ENCODE data around the gene DNASE1L3.
A peak's percentile ranks its signal among the peaks of the same experiment; 100 is the strongest.
"Not testable (repeated sequence)": the region's sequence is repeated elsewhere in the genome, so short reads cannot be mapped to it uniquely, and the experiment has no call there.

The DNASE1L3 gene

GRCh38 chr3:58246148-58247047 is 35.6 kb upstream of the DNASE1L3 start:
- no peak overlapping the region for H3K27ac ChIP-seq (ENCODE audit: low read depth, low read length, severe bottlenecking)
- no peaks in the 10 kb centered on the region for H3K36me3 ChIP-seq (ENCODE audit: control insufficient read depth, insufficient read depth, low read length)
- no peak overlapping the region for H3K4me3 ChIP-seq (ENCODE audit: extremely low read depth, insufficient read depth, low read length, poor library complexity, severe bottlenecking)
- 70 to 77% methylated on average over 2 to 4 of the region's 8 CpGs for WGBS, 2 experiments (ENCODE audit: insufficient coverage in 2 of 2)
- H3K4me1 ChIP-seq (ENCODE audit: control insufficient read depth, insufficient read depth, low read length, poor library complexity, severe bottlenecking), result no peaks in the 10 kb centered on the region
- no peaks in the 10 kb centered on the region for H3K9me3 ChIP-seq (ENCODE audit: control insufficient read depth, low read length)

- H3K9me3 ChIP-seq (ENCODE audit: control insufficient read depth, low read length), result no peaks in the 10 kb centered on the region
- no peak overlapping the region for H3K4me3 ChIP-seq (ENCODE audit: extremely low read depth, insufficient read depth, low read length, poor library complexity, severe bottlenecking)
- 91 to 96% methylated on average over 6 of the region's 6 CpGs for WGBS, 2 experiments (ENCODE audit: insufficient coverage in 2 of 2)
- no peaks in the 10 kb centered on the region for H3K4me1 ChIP-seq (ENCODE audit: control insufficient read depth, insufficient read depth, low read length, poor library complexity, severe bottlenecking)
- no peaks in the 10 kb centered on the region for H3K36me3 ChIP-seq (ENCODE audit: control insufficient read depth, insufficient read depth, low read length)
- H3K27ac ChIP-seq (ENCODE audit: low read depth, low read length, severe bottlenecking), result no peak overlapping the region
Measured at GRCh38 chr3:58243976-58244585, 33.3 kb upstream of the DNASE1L3 start.

GRCh38 chr3:58242860-58243259 is 32.1 kb upstream of the DNASE1L3 start:
- not testable (repeated sequence) for H3K4me3 ChIP-seq (ENCODE audit: extremely low read depth, insufficient read depth, low read length, poor library complexity, severe bottlenecking); H3K27ac ChIP-seq (ENCODE audit: low read depth, low read length, severe bottlenecking); H3K4me1 ChIP-seq (ENCODE audit: control insufficient read depth, insufficient read depth, low read length, poor library complexity, severe bottlenecking); H3K36me3 ChIP-seq (ENCODE audit: control insufficient read depth, insufficient read depth, low read length); H3K9me3 ChIP-seq (ENCODE audit: control insufficient read depth, low read length)
- WGBS, 2 experiments (ENCODE audit: insufficient coverage in 2 of 2), result no CpG with 5 or more reads among the region's 4 CpGs

GRCh38 chr3:58242340-58242739 is 31.6 kb upstream of the DNASE1L3 start:
- no peaks in the 10 kb centered on the region for H3K9me3 ChIP-seq (ENCODE audit: control insufficient read depth, low read length)
- no peaks in the 10 kb centered on the region for H3K36me3 ChIP-seq (ENCODE audit: control insufficient read depth, insufficient read depth, low read length)
- WGBS, 2 experiments (ENCODE audit: insufficient coverage in 2 of 2), result no CpG with 5 or more reads among the region's 1 CpG
- H3K27ac ChIP-seq (ENCODE audit: low read depth, low read length, severe bottlenecking), result no peak overlapping the region
- H3K4me1 ChIP-seq (ENCODE audit: control insufficient read depth, insufficient read depth, low read length, poor library complexity, severe bottlenecking), result no peaks in the 10 kb centered on the region
- H3K4me3 ChIP-seq (ENCODE audit: extremely low read depth, insufficient read depth, low read length, poor library complexity, severe bottlenecking), result no peak overlapping the region

GRCh38 chr3:58241306-58242044 is 30.7 kb upstream of the DNASE1L3 start:
- H3K36me3 ChIP-seq (ENCODE audit: control insufficient read depth, insufficient read depth, low read length), result no peaks in the 10 kb centered on the region
- H3K4me1 ChIP-seq (ENCODE audit: control insufficient read depth, insufficient read depth, low read length, poor library complexity, severe bottlenecking), result no peaks in the 10 kb centered on the region
- no peak overlapping the region for H3K27ac ChIP-seq (ENCODE audit: low read depth, low read length, severe bottlenecking)
- 91% methylated on average over 4 of the region's 4 CpGs for WGBS, 2 experiments (ENCODE audit: insufficient coverage in 2 of 2)
- no peaks in the 10 kb centered on the region for H3K9me3 ChIP-seq (ENCODE audit: control insufficient read depth, low read length)
- no peak overlapping the region for H3K4me3 ChIP-seq (ENCODE audit: extremely low read depth, insufficient read depth, low read length, poor library complexity, severe bottlenecking)

GRCh38 chr3:58238830-58239229 is 28.1 kb upstream of the DNASE1L3 start:
- Histone ChIP-seq H3K27ac (ENCODE audit: low read depth, low read length, severe bottlenecking) (no peak overlapping the region), H3K4me3 (ENCODE audit: extremely low read depth, insufficient read depth, low read length, poor library complexity, severe bottlenecking) (peak overlapping the region; percentile 80), H3K9me3 (ENCODE audit: control insufficient read depth, low read length) (no peaks in the 10 kb centered on the region), H3K36me3 (ENCODE audit: control insufficient read depth, insufficient read depth, low read length) (no peaks in the 10 kb centered on the region), H3K4me1 (ENCODE audit: control insufficient read depth, insufficient read depth, low read length, poor library complexity, severe bottlenecking) (no peaks in the 10 kb centered on the region)
- WGBS, 2 experiments (ENCODE audit: insufficient coverage in 2 of 2), result 72 to 76% methylated on average over 3 of the region's 7 CpGs

GRCh38 chr3:58237941-58238681 is 27.3 kb upstream of the DNASE1L3 start:
- Histone ChIP-seq H3K36me3 (ENCODE audit: control insufficient read depth, insufficient read depth, low read length) (no peaks in the 10 kb centered on the region), H3K4me3 (ENCODE audit: extremely low read depth, insufficient read depth, low read length, poor library complexity, severe bottlenecking) (peak overlapping the region; percentile 80), H3K4me1 (ENCODE audit: control insufficient read depth, insufficient read depth, low read length, poor library complexity, severe bottlenecking) (no peaks in the 10 kb centered on the region), H3K27ac (ENCODE audit: low read depth, low read length, severe bottlenecking) (no peak overlapping the region), H3K9me3 (ENCODE audit: control insufficient read depth, low read length) (no peaks in the 10 kb centered on the region)
- 1% methylated on average over 41 to 52 of the region's 53 CpGs for WGBS, 2 experiments (ENCODE audit: insufficient coverage in 2 of 2)

- Histone ChIP-seq H3K4me1 (ENCODE audit: control insufficient read depth, insufficient read depth, low read length, poor library complexity, severe bottlenecking) (no peaks in the 10 kb centered on the region), H3K4me3 (ENCODE audit: extremely low read depth, insufficient read depth, low read length, poor library complexity, severe bottlenecking) (peak within 1 kb of the TSS; percentile 80), H3K27ac (ENCODE audit: low read depth, low read length, severe bottlenecking) (no peak within 1 kb of the TSS), H3K9me3 (ENCODE audit: control insufficient read depth, low read length) (no peaks in the 10 kb centered on the region), H3K36me3 (ENCODE audit: control insufficient read depth, insufficient read depth, low read length) (no peaks in the 10 kb centered on the region)
- 1% methylated on average over 58 to 70 of the region's 77 CpGs for WGBS, 2 experiments (ENCODE audit: insufficient coverage in 2 of 2)
Measured at GRCh38 chr3:58237238-58237940, 26.6 kb upstream of the DNASE1L3 start, which contains the start of gene ABHD6. TSS of gene ABHD6 (plus strand) at chr3:58237792. CDS start at chr3:58256587, 18,795 bp downstream.

- Histone ChIP-seq H3K4me3 (ENCODE audit: extremely low read depth, insufficient read depth, low read length, poor library complexity, severe bottlenecking) (peak overlapping the region; percentile 80), H3K4me1 (ENCODE audit: control insufficient read depth, insufficient read depth, low read length, poor library complexity, severe bottlenecking) (no peaks in the 10 kb centered on the region), H3K9me3 (ENCODE audit: control insufficient read depth, low read length) (no peaks in the 10 kb centered on the region), H3K27ac (ENCODE audit: low read depth, low read length, severe bottlenecking) (no peak overlapping the region), H3K36me3 (ENCODE audit: control insufficient read depth, insufficient read depth, low read length) (no peaks in the 10 kb centered on the region)
- 20 to 25% methylated on average over 24 of the region's 24 CpGs for WGBS, 2 experiments (ENCODE audit: insufficient coverage in 2 of 2)
Measured at GRCh38 chr3:58236527-58237237, 25.9 kb upstream of the DNASE1L3 start.

All from mesodermal cell (in vitro differentiated cells).